GM12891 (cell line): ENCODE results near the gene POLA1.

ENCODE experiments used
- DNase-seq: peaks from one replicate; pipeline ENCODE4 v3.0.0; 2011; ENCODE audit warnings: low spot score; ENCODE audit not compliant: insufficient read length
- FAIRE-seq: peaks from 2 replicates; lab custom pipeline; 2011; peaks lifted over from hg19 to GRCh38; lab: Jason Lieb, UNC
- PAX5 ChIP-seq: IDR thresholded peaks from 2 replicates; pipeline ENCODE4 v1.6.1; 2011; ENCODE audit warnings: low read length, moderate library complexity, mild to moderate bottlenecking; ENCODE audit not compliant: insufficient read depth, severe bottlenecking
- POLR2A ChIP-seq: IDR thresholded peaks from 2 replicates; pipeline ENCODE4 v1.6.1; 2011; ENCODE audit warnings: low read depth, low read length, control low read depth
- POLR2AphosphoS5 ChIP-seq: IDR thresholded peaks from 2 replicates; pipeline ENCODE4 v1.6.1; 2011; ENCODE audit warnings: low read depth, low read length, control low read depth
- POU2F2 ChIP-seq: IDR thresholded peaks from 2 replicates; pipeline ENCODE4 v1.6.1; 2011; ENCODE audit warnings: low read depth, mild to moderate bottlenecking, control low read depth, low read length, moderate library complexity
- SPI1 ChIP-seq: IDR thresholded peaks from 2 replicates; pipeline ENCODE4 v1.6.1; 2011; ENCODE audit warnings: low read depth, low read length, control low read depth
- TAF1 ChIP-seq: IDR thresholded peaks from 2 replicates; pipeline ENCODE4 v1.6.1; 2011; ENCODE audit warnings: low read depth, low read length, control low read depth

Gene POLA1

GRCh38 chrX:25011589-25012432 lies 318.1 kb downstream of the POLA1 start:
- DNase-seq (no peak), FAIRE-seq (no peak)
- no peak for TF ChIP-seq POLR2A

DNA sequence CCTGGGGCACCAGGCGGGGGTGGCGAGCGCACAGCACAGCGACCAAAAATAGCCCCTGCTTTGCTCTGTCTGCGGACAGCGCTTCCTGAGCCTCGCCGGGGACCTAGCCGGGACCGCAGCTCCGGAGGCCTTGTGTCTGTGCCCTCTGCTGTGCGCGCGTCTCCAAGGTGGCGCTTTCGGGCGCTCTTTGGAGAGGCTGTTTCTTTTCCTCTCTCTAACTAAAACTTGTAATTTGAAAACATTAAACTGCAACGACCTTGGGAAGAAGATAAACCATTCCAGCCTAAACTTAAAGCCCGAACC lies 318.7 kb downstream of the POLA1 start:
- no peak for DNase-seq
- FAIRE-seq: no peak
- no peak for TF ChIP-seq PAX5

- TF ChIP-seq POLR2A (no peak), TAF1 (no peak)
- FAIRE-seq (no peak), DNase-seq (no peak)
These were observed 319.3 kb downstream of the POLA1 start for GRCh38 chrX:25012793-25013631.

- no peak for FAIRE-seq
- DNase-seq: no peak
These were observed 320.1 kb downstream of the POLA1 start for GRCh38 chrX:25013632-25014365.

GRCh38 chrX:25014366-25014838 lies 320.7 kb downstream of the POLA1 start:
- no peak for TF ChIP-seq TAF1
- TF ChIP-seq POLR2A: no peak
- TF ChIP-seq POLR2AphosphoS5: no peak
- TF ChIP-seq SPI1: no peak
- no peak for TF ChIP-seq PAX5
- TF ChIP-seq POU2F2: no peak
- FAIRE-seq (no peak), DNase-seq (no peak)

More at GRCh38 chrX:25013632-25014365, 320.1 kb downstream of the POLA1 start:
- no peak for TF ChIP-seq SPI1

GRCh38 chrX:25015486-25016360 lies 322.0 kb downstream of the POLA1 start, which contains the start of gene ARX:
ARX (minus strand) TSS chrX:25015965; CDS start chrX:25015737, 228 bp downstream.
- TF ChIP-seq TAF1 (no peak), SPI1 (no peak), POLR2AphosphoS5 (no peak), PAX5 (no peak), POU2F2 (no peak), POLR2A (no peak)
- DNase-seq (no peak), FAIRE-seq (no peak)

DNA sequence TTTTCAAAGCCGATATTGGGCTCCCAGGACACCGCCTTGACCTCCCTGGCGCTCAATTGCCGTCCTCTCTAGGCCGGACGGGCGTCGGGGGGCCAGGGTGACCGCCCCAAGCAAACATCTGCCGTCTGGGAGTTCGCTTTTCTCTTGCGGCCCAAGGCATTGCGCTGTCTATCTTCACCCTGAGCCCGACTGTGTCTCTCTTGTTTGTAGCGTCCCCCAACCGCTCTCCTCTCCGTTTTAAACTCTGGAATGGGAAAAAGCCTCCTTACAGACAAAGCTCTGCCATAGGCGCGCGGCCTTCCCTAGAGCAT lies 322.6 kb downstream of the POLA1 start:
- no peak for FAIRE-seq
- TF ChIP-seq POLR2AphosphoS5: no peak
- TF ChIP-seq TAF1: no peak
- no peak for DNase-seq

GRCh38 chrX:25016938-25017598 lies 323.4 kb downstream of the POLA1 start:
- TF ChIP-seq SPI1 (no peak), POU2F2 (no peak), TAF1 (no peak), PAX5 (no peak), POLR2A (no peak), POLR2AphosphoS5 (no peak)
- DNase-seq (no peak), FAIRE-seq (no peak)

GRCh38 chrX:25017667-25018247 lies 324.0 kb downstream of the POLA1 start:
- FAIRE-seq: no peak
- TF ChIP-seq POLR2A (no peak), POU2F2 (no peak), TAF1 (no peak), PAX5 (no peak), POLR2AphosphoS5 (no peak), SPI1 (no peak)
- no peak for DNase-seq
